Thymus (tissue), 11 donors: ENCODE measurements around the gene CCNY. TPM values are rescaled to one million over a fixed set of nuclear protein-coding genes. Genes with fewer than 3 reads are reported as not detected.

ENCODE experiments used
- DNase-seq, 9 donors: peaks; one replicate each; pipeline ENCODE4 v3.0.0-alpha.2; 2013; ENCODE audit warnings: low spot score in 9 of 9, low read depth in 6 of 9, missing footprints in 1 of 9
- H3K27ac ChIP-seq, 2 donors: one replicate each; pipeline ENCODE4 v1.5.1; 2013; ENCODE audit warnings: control low read depth in 1 of 2, low read depth in 1 of 2, low read length in 1 of 2, mild to moderate bottlenecking in 1 of 2, moderate library complexity in 1 of 2
- H3K27me3 ChIP-seq, 2 donors: one replicate each; pipeline ENCODE4 v1.5.1; 2013; ENCODE audit warnings: low read length in 1 of 2; ENCODE audit not compliant: control insufficient read depth in 2 of 2, insufficient read depth in 1 of 2
- H3K36me3 ChIP-seq, 2 donors: one replicate each; pipeline ENCODE4 v1.5.1; 2013; ENCODE audit warnings: low read length in 1 of 2, mild to moderate bottlenecking in 1 of 2, moderate library complexity in 1 of 2; ENCODE audit not compliant: control insufficient read depth in 2 of 2, insufficient read depth in 2 of 2
- H3K4me1 ChIP-seq, 2 donors: one replicate each; pipeline ENCODE4 v1.5.1; 2013; ENCODE audit warnings: low read length in 2 of 2; ENCODE audit not compliant: control insufficient read depth in 2 of 2, insufficient read depth in 2 of 2
- H3K4me3 ChIP-seq, 2 donors: one replicate each; pipeline ENCODE4 v1.5.1; 2013; ENCODE audit warnings: low read length in 2 of 2, control low read depth in 1 of 2, mild to moderate bottlenecking in 1 of 2
- H3K9me3 ChIP-seq, 2 donors: one replicate each; pipeline ENCODE4 v1.5.1; 2013; ENCODE audit warnings: low read length in 1 of 2, mild to moderate bottlenecking in 1 of 2; ENCODE audit not compliant: control insufficient read depth in 2 of 2, insufficient read depth in 1 of 2
- WGBS: extraction: QIAGEN DNeasy Blood & Tissue Kit; methylation state at CpG from one replicate; pipeline ENCODE4 v1.1.7; 2013; 5-methylcytosine and 5-hydroxymethylcytosine counted together
- polyA plus RNA-seq: library from polyadenylated mRNA; stranded (reverse); fragments of 200-250 nt; gene quantifications from one replicate; pipeline ENCODE4 v1.2.3, GENCODE V29; 2013
- total RNA-seq: library from RNA; stranded (reverse); fragments of 120-200 nt; gene quantifications from one replicate; pipeline ENCODE4 v1.2.4, GENCODE V29; 2013
- donor health status: healthy.

The CCNY gene
- total and polyA plus RNA-seq, 2 donors: 27.6 to 34.9 TPM

DNA sequence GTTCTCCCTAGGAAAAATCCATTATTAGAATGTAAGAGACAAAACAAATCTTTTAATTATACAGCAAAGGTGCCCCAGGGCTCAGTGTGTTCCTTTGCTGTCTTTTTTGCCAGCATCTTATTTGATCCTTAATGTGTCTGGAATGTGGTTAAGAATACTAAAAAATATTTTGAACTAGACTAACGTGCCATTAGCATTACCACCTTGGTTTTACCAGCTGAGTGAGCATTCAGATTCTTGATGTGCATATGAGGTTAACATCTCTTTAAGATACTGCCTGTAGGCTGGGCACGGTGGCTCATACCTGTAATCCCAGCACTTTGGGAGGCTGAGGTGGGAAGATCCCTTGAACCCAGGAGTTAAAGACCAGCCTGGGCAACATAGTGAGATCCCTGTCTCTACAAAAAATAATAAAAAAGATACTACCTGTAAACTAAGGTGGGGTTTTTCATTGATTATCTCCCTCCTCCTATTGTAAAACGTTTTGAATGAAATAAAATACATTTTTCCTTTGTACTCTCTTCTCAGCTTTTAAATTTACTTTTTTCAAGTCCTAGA, 96.6 kb downstream of the CCNY start:
- DNase-seq: no peak
- Histone ChIP-seq H3K27ac (no peak overlapping the region), H3K27me3 (no peaks in the 10 kb centered on the region), H3K9me3 (no peaks in the 10 kb centered on the region), H3K36me3 (no peaks in the 10 kb centered on the region), H3K4me3 (no peak overlapping the region), H3K4me1 (no peaks in the 10 kb centered on the region)
- 94% methylated on average over 3 of the region's 3 CpGs for WGBS

DNA sequence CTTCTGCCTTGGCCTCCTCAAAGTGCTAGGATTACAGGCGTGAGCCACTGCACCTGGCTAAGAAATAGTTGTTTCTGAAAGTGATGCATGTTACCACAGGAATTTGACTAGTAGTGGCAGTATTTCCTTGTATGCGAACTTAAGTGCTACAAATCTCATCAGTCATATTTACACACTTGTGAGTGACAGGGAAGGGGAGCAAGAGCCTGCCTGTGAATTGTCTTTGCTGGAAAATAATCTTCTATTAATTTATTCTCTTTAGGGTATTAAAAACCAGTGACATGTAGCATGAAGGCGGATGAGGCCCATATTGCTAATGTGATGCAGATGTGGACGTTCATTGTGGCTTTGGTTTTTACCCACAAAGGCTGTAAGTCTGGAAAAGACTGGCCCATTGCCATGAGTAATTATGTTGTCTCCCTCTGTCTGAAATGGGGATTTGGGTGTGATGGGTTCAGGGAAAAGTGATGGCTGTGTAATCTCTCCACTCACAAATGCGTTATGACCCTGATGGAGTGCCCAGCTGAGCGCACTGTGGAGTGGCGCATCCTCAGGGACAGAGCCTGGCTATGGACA, 97.6 kb downstream of the CCNY start:
- WGBS: 87% methylated on average over 7 of the region's 7 CpGs

DNA sequence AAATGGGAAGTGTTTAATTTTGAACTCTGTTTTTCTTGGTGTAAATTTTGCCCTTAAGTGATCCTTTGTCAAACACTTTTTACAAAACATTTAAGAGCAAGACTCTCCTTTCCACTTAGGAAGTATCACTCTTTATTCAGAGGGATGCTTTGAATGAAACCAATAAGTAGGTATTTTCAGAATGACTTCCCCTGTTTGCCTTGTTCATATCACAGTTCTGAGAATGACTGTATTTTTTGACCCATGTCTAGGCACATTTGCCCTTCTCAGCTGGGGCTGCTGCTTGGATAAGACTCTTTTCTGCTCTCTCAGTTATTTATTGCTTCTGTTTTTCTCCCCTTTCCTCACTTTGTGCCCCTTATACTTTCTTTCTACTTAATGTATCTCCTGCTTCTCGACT, 98.2 kb downstream of the CCNY start:
- DNase-seq: no peak
- Histone ChIP-seq H3K9me3 (no peaks in the 10 kb centered on the region), H3K36me3 (no peaks in the 10 kb centered on the region), H3K4me1 (peaks cover 0 to under 1% of the 10 kb centered on the region in 2 donors), H3K27me3 (no peaks in the 10 kb centered on the region), H3K27ac (no peak overlapping the region), H3K4me3 (no peak overlapping the region)
- 96% methylated on average over 1 of the region's 1 CpG for WGBS

More for the DNA sequence above, 97.6 kb downstream of the CCNY start:
- H3K27ac ChIP-seq: no peak overlapping the region
- H3K36me3 ChIP-seq: no peaks in the 10 kb centered on the region
- no peaks in the 10 kb centered on the region for H3K9me3 ChIP-seq
- DNase-seq: no peak
- H3K4me3 ChIP-seq: no peak overlapping the region
- no peaks in the 10 kb centered on the region for H3K27me3 ChIP-seq
- no peaks in the 10 kb centered on the region for H3K4me1 ChIP-seq

DNA sequence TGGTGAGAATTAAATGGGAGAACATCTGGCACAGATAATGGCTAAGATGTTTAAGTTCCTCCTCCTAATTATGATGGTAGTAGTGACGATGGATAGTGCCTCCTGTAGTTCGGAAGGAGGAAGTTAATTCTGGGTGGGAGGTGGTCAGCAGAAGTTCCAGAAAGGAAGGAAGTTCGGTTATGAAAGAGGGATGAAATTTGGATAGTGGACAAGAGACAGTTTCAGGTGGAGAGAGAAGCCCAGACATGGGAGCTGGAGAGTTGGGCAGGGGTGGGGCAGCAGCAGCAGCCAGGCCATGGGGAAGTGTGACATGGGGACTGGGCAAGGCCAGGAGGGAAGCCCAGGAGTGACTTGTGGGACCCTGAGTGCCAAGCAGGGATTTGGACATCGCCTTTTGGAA, 99.5 kb downstream of the CCNY start:
- 96% methylated on average over 4 of the region's 4 CpGs for WGBS
- no peaks in the 10 kb centered on the region for H3K36me3 ChIP-seq
- H3K4me3 ChIP-seq: no peak overlapping the region
- no peaks in the 10 kb centered on the region for H3K27me3 ChIP-seq
- no peak for DNase-seq
- H3K27ac ChIP-seq: no peak overlapping the region
- H3K4me1 ChIP-seq: peaks cover 0 to 10% of the 10 kb centered on the region in 2 donors
- no peaks in the 10 kb centered on the region for H3K9me3 ChIP-seq

DNA sequence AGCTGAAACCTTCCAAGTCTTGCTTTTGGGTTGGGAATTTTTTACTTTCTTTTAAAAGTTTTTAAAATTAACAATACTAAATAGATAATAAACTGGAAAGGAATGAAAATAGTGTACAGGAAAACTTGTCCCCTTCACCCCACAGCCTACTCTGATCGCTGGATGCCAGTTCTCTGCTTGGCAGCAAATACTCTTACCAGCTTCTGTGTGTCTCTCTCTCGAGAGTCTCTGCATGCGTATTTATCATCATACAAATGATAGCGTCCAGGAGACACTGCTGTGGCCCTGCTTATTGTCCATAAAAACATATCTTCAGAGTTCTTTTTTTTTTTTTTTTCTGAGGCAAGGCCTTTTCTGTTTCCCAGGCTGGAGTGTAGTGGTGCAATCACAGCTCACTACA, 101.5 kb downstream of the CCNY start:
- H3K27me3 ChIP-seq: no peaks in the 10 kb centered on the region
- no peak overlapping the region for H3K4me3 ChIP-seq
- H3K36me3 ChIP-seq: no peaks in the 10 kb centered on the region
- H3K9me3 ChIP-seq: no peaks in the 10 kb centered on the region
- H3K4me1 ChIP-seq: peaks cover 0 to 10% of the 10 kb centered on the region in 2 donors
- 98% methylated on average over 4 of the region's 4 CpGs for WGBS
- no peak for DNase-seq
- no peak overlapping the region for H3K27ac ChIP-seq

DNA sequence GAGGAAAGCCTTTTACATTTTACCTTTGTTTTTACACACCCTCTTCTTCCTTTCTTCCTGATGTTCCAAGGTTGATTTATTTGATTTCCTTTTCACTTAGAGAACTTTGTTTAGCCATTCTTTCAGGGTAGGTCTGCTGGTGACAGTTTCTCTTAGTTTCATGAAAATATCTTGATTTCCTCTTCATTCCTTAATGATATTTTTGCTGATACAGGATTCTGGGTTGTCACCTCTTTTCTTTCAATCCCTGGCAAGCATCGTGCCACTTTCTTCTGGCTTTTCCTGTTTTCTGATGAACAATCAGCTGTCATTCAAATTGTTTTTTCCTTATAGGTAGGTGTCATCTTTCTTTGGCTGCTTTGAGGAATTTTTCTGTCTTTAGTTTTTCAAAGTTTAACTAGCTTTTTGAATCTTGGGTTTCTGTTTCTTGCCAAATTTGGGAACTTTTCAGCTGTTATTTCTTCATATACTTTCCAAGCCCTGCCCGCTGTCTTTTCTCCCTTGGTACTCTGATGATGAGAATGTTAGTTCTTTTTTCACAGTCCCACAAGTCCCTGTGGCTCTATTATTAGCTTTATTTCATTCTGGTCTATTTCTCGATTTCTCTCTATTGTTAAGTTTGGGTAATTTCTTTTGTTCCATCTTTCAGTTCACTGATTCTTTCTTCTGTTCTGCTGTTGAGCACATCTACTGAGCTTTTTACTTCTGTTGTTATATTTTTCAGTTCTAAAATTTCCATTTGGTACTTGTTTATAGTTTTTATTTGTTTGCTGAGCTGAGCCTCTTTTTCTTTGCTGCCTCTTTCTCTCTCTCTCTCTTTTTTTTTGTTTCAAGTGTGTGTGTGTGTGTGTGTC, 102.6 kb downstream of the CCNY start:
- no peak overlapping the region for H3K27ac ChIP-seq
- H3K36me3 ChIP-seq: no peaks in the 10 kb centered on the region
- H3K4me3 ChIP-seq: no peak overlapping the region
- H3K9me3 ChIP-seq: peaks cover 2 to 3% of the 10 kb centered on the region in 2 donors
- WGBS: 98% methylated on average over 3 of the region's 3 CpGs
- H3K4me1 ChIP-seq: peaks cover 0 to 10% of the 10 kb centered on the region in 2 donors
- H3K27me3 ChIP-seq: no peaks in the 10 kb centered on the region
- DNase-seq: no peak

DNA sequence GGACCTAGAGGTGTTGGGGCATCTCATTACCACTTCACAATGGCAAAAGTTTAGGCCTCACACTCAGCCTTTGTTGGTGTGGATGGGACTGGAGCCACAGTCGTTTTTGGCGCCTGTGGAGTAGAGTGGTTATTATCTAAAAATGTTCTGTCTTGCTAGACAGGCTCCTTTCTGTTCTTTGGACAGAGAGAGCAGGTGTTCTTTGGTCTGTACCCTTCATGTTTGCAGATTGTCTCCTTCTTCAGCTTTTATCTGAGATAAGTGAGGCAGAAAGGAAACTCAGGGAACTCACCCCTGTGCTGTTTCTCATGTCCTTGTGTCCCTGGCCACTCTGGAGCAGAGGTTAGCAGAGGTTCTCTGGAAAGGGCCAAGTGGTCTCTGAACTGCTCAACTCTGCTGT, 103.7 kb downstream of the CCNY start:
- Histone ChIP-seq H3K4me3 (no peak overlapping the region), H3K9me3 (peaks cover 3 to 12% of the 10 kb centered on the region in 2 donors), H3K27ac (no peak overlapping the region), H3K4me1 (peaks cover 0 to 10% of the 10 kb centered on the region in 2 donors), H3K36me3 (no peaks in the 10 kb centered on the region), H3K27me3 (no peaks in the 10 kb centered on the region)
- DNase-seq: no peak
- 80% methylated on average over 2 of the region's 2 CpGs for WGBS

DNA sequence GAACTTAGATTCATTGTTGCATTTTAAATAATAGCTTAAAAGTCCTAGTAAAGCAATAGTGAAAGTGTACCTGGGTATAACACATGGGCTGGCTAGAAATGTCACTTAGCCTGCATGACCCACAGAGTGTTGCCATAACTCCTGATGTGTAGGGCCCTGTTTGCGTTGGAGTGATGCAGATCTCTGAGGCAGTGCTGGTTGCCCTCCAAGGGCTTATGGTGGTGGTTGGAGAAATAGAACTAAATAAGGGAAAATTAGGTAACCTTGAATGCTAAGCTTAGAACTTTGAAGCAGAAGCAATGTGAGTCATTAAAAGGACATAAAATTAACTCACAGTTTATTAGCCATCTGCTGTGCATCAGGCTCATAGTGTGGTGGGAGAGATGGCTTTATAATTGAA, 105.7 kb downstream of the CCNY start:
- peaks cover 3 to 17% of the 10 kb centered on the region in 2 donors for H3K9me3 ChIP-seq
- H3K36me3 ChIP-seq: no peaks in the 10 kb centered on the region
- H3K27me3 ChIP-seq: no peaks in the 10 kb centered on the region
- H3K27ac ChIP-seq: no peak overlapping the region
- DNase-seq: no peak
- WGBS: 98% methylated on average over 1 of the region's 1 CpG
- H3K4me1 ChIP-seq: peaks cover 0 to 10% of the 10 kb centered on the region in 2 donors
- H3K4me3 ChIP-seq: no peak overlapping the region

DNA sequence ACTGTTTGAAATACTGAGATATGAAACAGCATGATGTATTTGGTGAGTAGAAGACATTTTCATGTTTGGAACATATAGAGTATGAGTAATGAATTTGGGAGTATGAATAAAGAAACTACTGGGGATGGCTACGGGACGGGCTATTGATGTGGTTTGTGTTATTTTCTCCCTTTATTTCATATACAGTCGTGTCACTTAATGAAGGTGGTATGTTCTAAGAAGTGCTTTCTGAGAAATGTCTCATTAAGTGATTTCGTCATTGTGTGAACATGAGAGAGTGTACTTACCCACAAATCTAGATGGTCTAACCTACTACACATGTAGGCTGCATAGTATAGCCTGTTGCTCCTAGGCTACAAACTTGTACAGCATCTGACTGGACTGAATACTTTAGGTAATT, 106.3 kb downstream of the CCNY start:
- WGBS: 96% methylated on average over 4 of the region's 4 CpGs
- Histone ChIP-seq H3K4me3 (no peak overlapping the region), H3K27me3 (no peaks in the 10 kb centered on the region), H3K27ac (no peak overlapping the region), H3K4me1 (peaks cover under 1 to 11% of the 10 kb centered on the region in 2 donors), H3K36me3 (no peaks in the 10 kb centered on the region), H3K9me3 (peaks cover 3 to 17% of the 10 kb centered on the region in 2 donors)
- DNase-seq: no peak
